GM12892 (cell line): ENCODE data around the gene FBXO44.

Experiments used
- POLR2AphosphoS5 ChIP-seq: IDR thresholded peaks from 2 replicates; pipeline ENCODE4 v1.6.1; 2011; ENCODE audit warnings: low read depth, low read length, control low read depth
- TAF1 ChIP-seq: IDR thresholded peaks from 2 replicates; pipeline ENCODE4 v1.6.1; 2011; ENCODE audit warnings: low read depth, mild to moderate bottlenecking, control low read depth, low read length, borderline replicate concordance

GRCh38 chr1:11620924-11621323 is 33.8 kb upstream of the FBXO44 start:
- TF ChIP-seq TAF1 (no peak), POLR2AphosphoS5 (no peak)
